ENCODE measurements around the gene EXOC6B. TPM values are rescaled to one million over a fixed set of nuclear protein-coding genes. Genes with fewer than 3 reads are reported as not detected.

EXOC6B gene
- total RNA-seq, 1 donor from 2014 or later = 46.1 TPM

- no peak for TF ChIP-seq CTCF (conservative IDR thresholded peaks at IDR 0.05)
- Mint-ChIP-seq H3K27me3 (no peaks in the 10 kb centered on the region), H3K4me1 (ENCODE audit: unreplicated experiment) (peaks cover 9% of the 10 kb centered on the region), H3K9me3 (no peaks in the 10 kb centered on the region), H3K27ac (no peak overlapping the region), H3K4me3 (no peak overlapping the region), H3K36me3 (no peaks in the 10 kb centered on the region)
- DNase-seq (ENCODE audit: extremely low spot score, unreplicated experiment) = no peak
Measured at GRCh38 chr2:72576861-72577260, 249.0 kb downstream of the EXOC6B start.

- H3K9me3 Mint-ChIP-seq = no peaks in the 10 kb centered on the region
- H3K4me3 Mint-ChIP-seq = no peak overlapping the region
- H3K4me1 Mint-ChIP-seq (ENCODE audit: unreplicated experiment) = peaks cover 9% of the 10 kb centered on the region
- no peak for TF ChIP-seq CTCF (conservative IDR thresholded peaks at IDR 0.05)
- DNase-seq (ENCODE audit: extremely low spot score, unreplicated experiment) = no peak
- no peak overlapping the region for H3K27ac Mint-ChIP-seq
- no peaks in the 10 kb centered on the region for H3K36me3 Mint-ChIP-seq
- no peaks in the 10 kb centered on the region for H3K27me3 Mint-ChIP-seq
Measured at GRCh38 chr2:72576459-72576858, 249.4 kb downstream of the EXOC6B start.

- peaks cover 9% of the 10 kb centered on the region for H3K36me3 Mint-ChIP-seq
- H3K27me3 Mint-ChIP-seq = no peaks in the 10 kb centered on the region
- no peaks in the 10 kb centered on the region for H3K9me3 Mint-ChIP-seq
- H3K4me1 Mint-ChIP-seq (ENCODE audit: unreplicated experiment) = peaks cover 9% of the 10 kb centered on the region
- no peak for TF ChIP-seq CTCF (conservative IDR thresholded peaks at IDR 0.05)
- H3K27ac Mint-ChIP-seq = no peak overlapping the region
- H3K4me3 Mint-ChIP-seq = no peak overlapping the region
- no peak for DNase-seq (ENCODE audit: extremely low spot score, unreplicated experiment)
Measured at GRCh38 chr2:72574886-72575285, 250.9 kb downstream of the EXOC6B start.

GRCh38 chr2:72573232-72573631, 252.6 kb downstream of the EXOC6B start:
- Mint-ChIP-seq H3K4me3 (no peak overlapping the region), H3K27ac (no peak overlapping the region), H3K36me3 (peaks cover 9% of the 10 kb centered on the region), H3K9me3 (no peaks in the 10 kb centered on the region), H3K4me1 (ENCODE audit: unreplicated experiment) (peaks cover 5% of the 10 kb centered on the region), H3K27me3 (no peaks in the 10 kb centered on the region)
- DNase-seq (ENCODE audit: extremely low spot score, unreplicated experiment) = no peak
- no peak for TF ChIP-seq CTCF (conservative IDR thresholded peaks at IDR 0.05)

- TF ChIP-seq CTCF (conservative IDR thresholded peaks at IDR 0.05) = no peak
- no peaks in the 10 kb centered on the region for H3K9me3 Mint-ChIP-seq
- no peak overlapping the region for H3K27ac Mint-ChIP-seq
- no peak for DNase-seq (ENCODE audit: extremely low spot score, unreplicated experiment)
- peaks cover 9% of the 10 kb centered on the region for H3K36me3 Mint-ChIP-seq
- H3K4me3 Mint-ChIP-seq = no peak overlapping the region
- no peaks in the 10 kb centered on the region for H3K27me3 Mint-ChIP-seq
- H3K4me1 Mint-ChIP-seq (ENCODE audit: unreplicated experiment) = peaks cover 5% of the 10 kb centered on the region
Measured at GRCh38 chr2:72572501-72572900, 253.3 kb downstream of the EXOC6B start.

GRCh38 chr2:72570413-72570812, 255.4 kb downstream of the EXOC6B start:
- Mint-ChIP-seq H3K27me3 (no peaks in the 10 kb centered on the region), H3K4me3 (no peak overlapping the region), H3K27ac (no peak overlapping the region), H3K9me3 (no peaks in the 10 kb centered on the region), H3K36me3 (peaks cover 9% of the 10 kb centered on the region), H3K4me1 (ENCODE audit: unreplicated experiment) (no peaks in the 10 kb centered on the region)
- DNase-seq (ENCODE audit: extremely low spot score, unreplicated experiment) = no peak
- no peak for TF ChIP-seq CTCF (conservative IDR thresholded peaks at IDR 0.05)
